ENCODE measurements around the gene ASXL2. TPM values are rescaled to one million over a fixed set of nuclear protein-coding genes. Genes with fewer than 3 reads are reported as not detected.

ASXL2 gene
- total RNA-seq, 1 donor from 2014 or later = 25.8 TPM

DNA sequence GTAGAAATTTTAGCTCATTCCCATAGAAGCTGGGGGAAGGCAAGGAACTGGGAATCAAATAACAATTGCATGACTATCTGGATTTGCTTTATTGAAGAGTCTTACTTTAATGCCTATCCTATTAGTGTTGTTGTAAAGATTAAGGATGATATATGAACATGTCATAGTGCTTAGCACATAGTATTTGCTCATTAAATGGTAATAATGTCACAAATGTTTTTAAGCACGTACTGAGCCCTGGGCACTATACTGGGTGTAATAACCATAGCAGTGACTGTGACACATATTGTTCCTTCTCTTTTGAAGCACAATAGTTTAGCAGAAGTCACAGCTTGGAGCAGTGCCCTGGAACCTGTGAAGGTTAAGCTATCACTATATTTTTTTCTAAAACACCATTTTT, 157.7 kb downstream of the ASXL2 start:
- Histone ChIP-seq H3K27ac (ENCODE audit: low read depth, low read length) (no peak overlapping the region), H3K4me2 (ENCODE audit: low read length) (no peak overlapping the region), H3K9me3 (ENCODE audit: insufficient read depth, low read depth, low read length) (no peaks in the 10 kb centered on the region), H3K9ac (ENCODE audit: low read length) (no peak overlapping the region), H3K4me3 (ENCODE audit: insufficient read depth, low read depth, low read length) (no peak overlapping the region), H3K27me3 (ENCODE audit: insufficient read depth, low read length) (peaks cover 18% of the 10 kb centered on the region), H3K79me2 (ENCODE audit: insufficient read depth, low read length) (no peaks in the 10 kb centered on the region), H3K4me1 (ENCODE audit: insufficient read depth, low read length) (no peaks in the 10 kb centered on the region), H3K36me3 (ENCODE audit: insufficient read depth, low read length) (no peaks in the 10 kb centered on the region), H4K20me1 (ENCODE audit: insufficient read depth, low read length) (no peaks in the 10 kb centered on the region), H2AFZ (ENCODE audit: low read depth, low read length) (no peak overlapping the region)
- no peaks in the 10 kb centered on the region for H3K9me3 Mint-ChIP-seq (ENCODE audit: unreplicated experiment)
- peaks cover 34% of the 10 kb centered on the region for H3K27me3 Mint-ChIP-seq (ENCODE audit: low read depth, unreplicated experiment)
- no peaks in the 10 kb centered on the region for H3K36me3 Mint-ChIP-seq (ENCODE audit: low read depth, unreplicated experiment)
- no peaks in the 10 kb centered on the region for H3K4me1 Mint-ChIP-seq (ENCODE audit: low read depth, unreplicated experiment)
- DNase-seq (ENCODE audit: low read depth) = no peak
- FAIRE-seq = no peak
- H3K4me3 Mint-ChIP-seq (ENCODE audit: unreplicated experiment) = no peak overlapping the region
- TF ChIP-seq, protein P1, sequence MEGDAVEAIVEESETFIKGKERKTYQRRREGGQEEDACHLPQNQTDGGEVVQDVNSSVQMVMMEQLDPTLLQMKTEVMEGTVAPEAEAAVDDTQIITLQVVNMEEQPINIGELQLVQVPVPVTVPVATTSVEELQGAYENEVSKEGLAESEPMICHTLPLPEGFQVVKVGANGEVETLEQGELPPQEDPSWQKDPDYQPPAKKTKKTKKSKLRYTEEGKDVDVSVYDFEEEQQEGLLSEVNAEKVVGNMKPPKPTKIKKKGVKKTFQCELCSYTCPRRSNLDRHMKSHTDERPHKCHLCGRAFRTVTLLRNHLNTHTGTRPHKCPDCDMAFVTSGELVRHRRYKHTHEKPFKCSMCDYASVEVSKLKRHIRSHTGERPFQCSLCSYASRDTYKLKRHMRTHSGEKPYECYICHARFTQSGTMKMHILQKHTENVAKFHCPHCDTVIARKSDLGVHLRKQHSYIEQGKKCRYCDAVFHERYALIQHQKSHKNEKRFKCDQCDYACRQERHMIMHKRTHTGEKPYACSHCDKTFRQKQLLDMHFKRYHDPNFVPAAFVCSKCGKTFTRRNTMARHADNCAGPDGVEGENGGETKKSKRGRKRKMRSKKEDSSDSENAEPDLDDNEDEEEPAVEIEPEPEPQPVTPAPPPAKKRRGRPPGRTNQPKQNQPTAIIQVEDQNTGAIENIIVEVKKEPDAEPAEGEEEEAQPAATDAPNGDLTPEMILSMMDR (IDR thresholded peaks at IDR 0.05; ENCODE audit: insufficient read depth, low read depth, low read length) = no peak
- TF ChIP-seq EZH2 (IDR thresholded peaks at IDR 0.05; ENCODE audit: insufficient read depth, low read length) = no peak
- H3K27ac Mint-ChIP-seq (ENCODE audit: unreplicated experiment) = no peak overlapping the region

DNA sequence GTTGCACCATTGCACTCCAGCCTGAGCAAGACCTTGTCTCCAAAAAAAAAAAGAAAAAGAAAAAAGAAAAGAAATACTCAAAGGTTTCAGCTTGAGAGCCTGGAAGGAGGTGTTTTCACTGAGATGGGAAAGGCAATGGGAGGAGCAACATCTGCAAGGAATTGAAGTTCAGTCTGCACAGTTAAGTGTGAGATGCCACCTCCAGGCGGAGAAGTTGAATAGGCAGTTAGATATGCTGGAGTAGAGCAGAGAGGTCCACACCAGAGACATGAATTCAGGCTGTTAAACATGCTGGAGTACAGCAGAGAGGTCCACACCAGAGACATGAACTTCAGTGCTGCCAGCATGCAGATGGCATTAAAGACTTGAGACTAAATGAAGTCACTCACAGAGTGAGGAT, 163.5 kb downstream of the ASXL2 start:
- H3K36me3 ChIP-seq (ENCODE audit: insufficient read depth, low read length) = no peaks in the 10 kb centered on the region
- FAIRE-seq (no peak), DNase-seq (ENCODE audit: low read depth) (no peak)
- H3K4me1 ChIP-seq (ENCODE audit: insufficient read depth, low read length) = no peaks in the 10 kb centered on the region
- Mint-ChIP-seq H3K27me3 (ENCODE audit: low read depth, unreplicated experiment) (peaks cover 7% of the 10 kb centered on the region), H3K27ac (ENCODE audit: unreplicated experiment) (no peak overlapping the region), H3K4me3 (ENCODE audit: unreplicated experiment) (no peak overlapping the region), H3K36me3 (ENCODE audit: low read depth, unreplicated experiment) (no peaks in the 10 kb centered on the region), H3K9me3 (ENCODE audit: unreplicated experiment) (peaks cover 4% of the 10 kb centered on the region), H3K4me1 (ENCODE audit: low read depth, unreplicated experiment) (peaks cover 2% of the 10 kb centered on the region)
- H3K9ac ChIP-seq (ENCODE audit: low read length) = no peak overlapping the region
- H3K27ac ChIP-seq (ENCODE audit: low read depth, low read length) = no peak overlapping the region
- no peak overlapping the region for H3K4me3 ChIP-seq (ENCODE audit: insufficient read depth, low read depth, low read length)
- H3K4me2 ChIP-seq (ENCODE audit: low read length) = no peak overlapping the region
- H3K79me2 ChIP-seq (ENCODE audit: insufficient read depth, low read length) = no peaks in the 10 kb centered on the region
- H3K9me3 ChIP-seq (ENCODE audit: insufficient read depth, low read depth, low read length) = no peaks in the 10 kb centered on the region
- H3K27me3 ChIP-seq (ENCODE audit: insufficient read depth, low read length) = peaks cover 5% of the 10 kb centered on the region
- H4K20me1 ChIP-seq (ENCODE audit: insufficient read depth, low read length) = no peaks in the 10 kb centered on the region
- H2AFZ ChIP-seq (ENCODE audit: low read depth, low read length) = no peak overlapping the region
- TF ChIP-seq, protein P1 (IDR thresholded peaks at IDR 0.05; ENCODE audit: insufficient read depth, low read depth, low read length) = no peak
- no peak for TF ChIP-seq EZH2 (IDR thresholded peaks at IDR 0.05; ENCODE audit: insufficient read depth, low read length)

- Histone ChIP-seq H3K4me3 (ENCODE audit: insufficient read depth, low read depth, low read length) (no peak overlapping the region), H3K27ac (ENCODE audit: low read depth, low read length) (no peak overlapping the region), H3K36me3 (ENCODE audit: insufficient read depth, low read length) (no peaks in the 10 kb centered on the region), H3K9me3 (ENCODE audit: insufficient read depth, low read depth, low read length) (no peaks in the 10 kb centered on the region), H3K9ac (ENCODE audit: low read length) (no peak overlapping the region), H3K4me1 (ENCODE audit: insufficient read depth, low read length) (no peaks in the 10 kb centered on the region), H3K79me2 (ENCODE audit: insufficient read depth, low read length) (no peaks in the 10 kb centered on the region), H3K4me2 (ENCODE audit: low read length) (no peak overlapping the region), H4K20me1 (ENCODE audit: insufficient read depth, low read length) (no peaks in the 10 kb centered on the region), H3K27me3 (ENCODE audit: insufficient read depth, low read length) (no peaks in the 10 kb centered on the region), H2AFZ (ENCODE audit: low read depth, low read length) (no peak overlapping the region)
- no peak overlapping the region for H3K27ac Mint-ChIP-seq (ENCODE audit: unreplicated experiment)
- TF ChIP-seq, protein P1 (IDR thresholded peaks at IDR 0.05; ENCODE audit: insufficient read depth, low read depth, low read length) = no peak
- TF ChIP-seq EZH2 (IDR thresholded peaks at IDR 0.05; ENCODE audit: insufficient read depth, low read length) = no peak
- no peak for FAIRE-seq
- H3K4me1 Mint-ChIP-seq (ENCODE audit: low read depth, unreplicated experiment) = peaks cover 2% of the 10 kb centered on the region
- H3K36me3 Mint-ChIP-seq (ENCODE audit: low read depth, unreplicated experiment) = no peaks in the 10 kb centered on the region
- peaks cover 13% of the 10 kb centered on the region for H3K27me3 Mint-ChIP-seq (ENCODE audit: low read depth, unreplicated experiment)
- peaks cover 4% of the 10 kb centered on the region for H3K9me3 Mint-ChIP-seq (ENCODE audit: unreplicated experiment)
- no peak for DNase-seq (ENCODE audit: low read depth)
- no peak overlapping the region for H3K4me3 Mint-ChIP-seq (ENCODE audit: unreplicated experiment)
These were observed 165.8 kb downstream of the ASXL2 start for GRCh38 chr2:25712455-25712854.

Data from astrocyte (in vitro differentiated cells and primary cell).